ENCODE measurements around the gene PDE9A.
"Not testable (repeated sequence)": the region's sequence is repeated elsewhere in the genome, so short reads cannot be mapped to it uniquely, and the experiment has no call there.

The PDE9A gene

DNA sequence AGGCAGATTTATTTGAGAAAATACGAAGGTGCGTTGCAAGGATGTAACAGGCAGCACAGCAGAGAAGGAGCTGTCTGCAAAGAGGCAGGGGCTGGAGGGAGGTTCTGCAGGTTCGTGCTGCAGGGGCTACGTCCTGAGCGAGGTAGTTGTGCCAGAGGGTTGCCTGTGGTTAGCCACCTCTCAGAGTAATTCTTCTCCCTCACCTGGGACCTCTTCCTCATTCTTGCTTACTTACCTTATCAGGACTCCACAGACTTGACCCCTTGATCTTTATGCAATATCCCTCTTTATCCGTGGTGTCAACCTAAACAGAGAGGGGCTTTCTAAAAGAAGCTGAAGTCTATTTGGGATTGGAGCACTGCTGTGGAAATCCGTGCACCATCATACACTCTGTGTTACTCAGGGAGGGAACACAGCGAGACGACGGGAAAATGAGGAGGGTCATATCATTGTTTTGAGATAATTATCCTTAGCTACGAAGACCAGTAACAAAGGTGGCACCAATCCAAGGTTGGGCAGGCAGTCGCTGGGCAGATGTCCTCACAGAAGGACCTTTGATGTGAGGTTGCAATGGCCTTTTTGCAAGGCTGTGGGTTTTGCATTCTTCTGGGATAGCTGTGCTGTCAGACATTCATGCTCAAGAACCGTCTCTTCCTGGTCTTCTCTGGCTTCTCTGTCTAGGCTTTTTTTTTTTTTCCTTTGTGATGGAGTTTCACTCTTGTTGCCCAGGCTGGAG lies 143.1 kb downstream of the PDE9A start:
- no peak for DNase-seq (ENCODE audit: low read depth in 3 of 3)

DNA sequence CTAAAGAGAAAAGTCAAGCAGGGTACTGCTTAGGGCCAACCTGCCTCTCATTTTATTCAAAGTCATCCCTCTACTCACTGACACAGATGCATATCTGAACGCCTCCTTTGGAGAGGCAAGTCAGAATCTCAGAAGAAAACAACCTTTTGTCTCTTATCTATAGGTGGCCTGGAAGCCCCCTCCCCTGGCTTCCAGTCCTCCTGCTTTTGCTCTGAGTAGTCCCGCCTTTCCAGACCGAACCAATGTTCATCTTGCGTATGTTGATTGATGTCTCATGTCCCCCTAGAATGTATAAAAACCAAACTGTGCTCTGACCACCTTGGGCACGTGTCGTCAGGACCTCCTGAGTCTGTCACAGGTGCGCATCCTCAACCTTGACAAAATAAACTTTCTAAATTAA lies 144.1 kb downstream of the PDE9A start:
- DNase-seq (ENCODE audit: low read depth in 3 of 3): no peak

DNA sequence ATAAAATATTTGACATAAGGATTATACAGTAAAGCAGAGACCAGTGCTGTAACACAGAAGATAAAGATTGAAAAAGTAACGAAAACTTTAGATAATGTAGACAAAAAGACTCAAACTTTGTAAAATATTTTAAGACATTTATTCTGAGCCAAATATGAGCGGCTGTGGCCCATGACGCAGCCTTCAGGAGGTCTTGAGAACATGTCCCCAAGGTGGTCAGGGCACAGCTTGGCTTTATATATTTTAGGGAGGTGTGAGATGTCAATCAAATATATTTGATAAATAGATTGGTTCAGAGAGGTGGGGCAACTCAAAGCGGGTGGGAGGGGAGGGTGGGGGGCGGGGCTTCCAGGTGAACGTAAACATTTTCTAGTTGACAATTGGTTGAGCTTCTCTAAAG lies 144.7 kb downstream of the PDE9A start:
- no peak for DNase-seq (ENCODE audit: low read depth in 3 of 3)

DNA sequence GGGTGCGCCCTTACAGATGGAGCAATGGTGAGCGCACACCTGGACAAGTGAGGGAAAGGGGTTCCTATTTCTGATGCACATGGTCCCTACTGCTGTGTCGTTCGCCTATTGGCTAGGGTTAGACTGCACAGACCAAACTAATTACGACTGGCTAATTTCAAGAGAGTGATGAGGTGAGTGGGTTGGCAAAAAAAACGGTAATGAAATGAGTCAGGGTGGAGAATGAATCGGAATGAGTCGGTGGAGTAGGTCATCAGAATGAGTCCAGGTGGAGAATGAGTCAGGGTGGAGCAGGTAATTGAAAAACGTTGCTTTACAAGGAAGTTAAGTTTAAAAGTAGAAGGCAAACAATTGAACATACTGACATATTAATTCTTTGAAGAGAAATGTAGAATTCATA lies 146.1 kb downstream of the PDE9A start:
- DNase-seq (ENCODE audit: low read depth in 3 of 3): peak in 1 of 3 donors; percentile 3

DNA sequence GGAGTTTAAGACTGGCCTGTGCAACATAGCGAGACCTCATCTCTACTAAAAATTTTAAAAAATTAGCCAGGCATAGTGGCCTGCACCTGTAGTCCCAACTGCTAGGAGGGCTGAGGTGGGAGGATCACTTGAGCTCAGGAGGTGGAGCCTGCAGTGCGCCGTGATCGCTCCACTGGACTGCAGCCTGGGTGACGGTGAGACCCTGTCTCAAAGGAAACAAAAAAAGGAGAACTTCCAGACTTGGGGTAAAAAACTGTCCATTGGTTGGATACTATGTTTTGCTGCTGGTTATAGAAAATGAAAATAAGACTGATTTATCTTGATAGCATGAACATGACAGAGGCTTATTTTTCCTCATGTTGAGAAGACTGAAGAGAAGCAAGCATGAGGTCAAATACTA lies 146.5 kb downstream of the PDE9A start:
- no peak for DNase-seq (ENCODE audit: low read depth in 3 of 3)

DNA sequence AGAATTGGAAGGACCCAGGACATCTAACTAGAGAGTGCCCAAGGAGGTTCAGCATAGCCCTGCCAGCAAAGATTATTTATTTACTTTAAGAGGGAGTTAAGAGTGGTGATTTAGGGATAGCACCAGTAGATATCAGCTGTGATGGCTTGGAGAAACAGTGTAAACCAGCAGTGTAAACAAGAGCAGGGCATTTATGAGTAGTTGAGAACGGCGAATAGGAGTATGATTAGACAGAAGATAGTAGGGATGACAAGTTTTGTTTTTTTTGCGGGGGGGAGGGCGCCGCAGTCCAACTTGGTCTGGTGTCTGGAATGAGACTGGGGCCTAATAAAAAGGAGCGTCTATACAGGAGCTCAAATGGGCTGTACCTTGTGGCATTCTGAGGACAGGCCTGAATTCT lies 148.2 kb downstream of the PDE9A start:
- not testable (repeated sequence) for DNase-seq (ENCODE audit: low read depth in 3 of 3)

DNA sequence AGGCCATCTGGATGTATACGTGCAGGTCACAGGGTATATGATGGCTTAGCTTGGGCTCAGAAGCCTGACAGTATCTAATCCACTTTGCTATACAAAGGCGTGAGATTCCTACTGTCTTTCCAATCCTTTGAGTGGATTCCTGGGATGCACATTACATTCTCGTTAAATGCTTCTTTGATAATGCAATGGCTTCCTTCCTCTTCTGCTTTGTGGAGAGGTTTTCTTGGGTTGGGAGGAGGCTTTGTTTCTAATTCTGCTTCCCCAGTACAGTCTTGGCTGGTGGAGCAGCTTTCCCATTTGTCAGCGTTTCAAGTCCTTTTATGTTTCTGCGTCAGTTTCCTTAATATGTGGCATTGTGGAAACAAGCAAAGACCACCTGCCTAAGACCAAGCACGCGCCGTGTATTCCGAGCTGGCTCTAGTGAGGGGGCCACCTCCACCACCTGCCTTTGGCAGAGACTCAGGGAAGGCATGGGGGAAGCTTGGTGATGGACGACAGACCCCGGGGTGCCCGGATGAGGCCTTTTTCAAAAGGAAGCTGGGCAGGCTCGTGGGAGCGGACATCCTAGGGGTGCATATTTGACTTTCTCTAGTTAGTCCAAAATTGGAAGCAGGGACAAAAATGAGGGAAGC lies 153.2 kb downstream of the PDE9A start:
- DNase-seq (ENCODE audit: low read depth in 3 of 3): no peak

DNA sequence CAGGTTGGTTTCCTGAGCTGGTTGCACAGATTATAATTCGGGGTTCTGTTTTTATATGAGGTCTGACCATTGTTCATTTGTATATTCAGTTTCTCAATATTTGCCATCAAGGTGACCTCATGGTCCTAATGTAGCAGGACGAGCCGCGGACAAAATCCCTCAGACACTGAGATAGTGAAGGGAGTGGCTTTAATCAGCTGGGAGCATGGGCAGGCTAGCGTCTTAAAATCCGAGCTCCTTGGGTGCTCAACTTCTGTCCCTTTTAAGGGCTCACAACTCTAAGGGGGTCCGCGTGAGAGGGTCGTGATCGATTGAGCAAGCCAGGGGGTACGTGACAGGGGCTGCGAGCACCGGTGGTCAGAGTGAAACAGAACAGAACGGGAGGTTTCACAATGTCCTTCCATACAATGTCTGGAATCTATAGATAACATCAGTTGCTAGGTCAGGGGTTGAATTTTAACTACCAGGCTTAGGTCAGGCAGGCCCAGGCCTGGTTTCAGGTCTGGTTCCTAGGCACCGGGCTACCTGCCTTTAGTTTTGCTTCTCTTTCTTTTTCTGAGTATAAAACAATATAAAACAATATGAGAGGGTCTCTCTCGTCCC lies 154.0 kb downstream of the PDE9A start:
- DNase-seq (ENCODE audit: low read depth in 3 of 3): not testable (repeated sequence)

DNA sequence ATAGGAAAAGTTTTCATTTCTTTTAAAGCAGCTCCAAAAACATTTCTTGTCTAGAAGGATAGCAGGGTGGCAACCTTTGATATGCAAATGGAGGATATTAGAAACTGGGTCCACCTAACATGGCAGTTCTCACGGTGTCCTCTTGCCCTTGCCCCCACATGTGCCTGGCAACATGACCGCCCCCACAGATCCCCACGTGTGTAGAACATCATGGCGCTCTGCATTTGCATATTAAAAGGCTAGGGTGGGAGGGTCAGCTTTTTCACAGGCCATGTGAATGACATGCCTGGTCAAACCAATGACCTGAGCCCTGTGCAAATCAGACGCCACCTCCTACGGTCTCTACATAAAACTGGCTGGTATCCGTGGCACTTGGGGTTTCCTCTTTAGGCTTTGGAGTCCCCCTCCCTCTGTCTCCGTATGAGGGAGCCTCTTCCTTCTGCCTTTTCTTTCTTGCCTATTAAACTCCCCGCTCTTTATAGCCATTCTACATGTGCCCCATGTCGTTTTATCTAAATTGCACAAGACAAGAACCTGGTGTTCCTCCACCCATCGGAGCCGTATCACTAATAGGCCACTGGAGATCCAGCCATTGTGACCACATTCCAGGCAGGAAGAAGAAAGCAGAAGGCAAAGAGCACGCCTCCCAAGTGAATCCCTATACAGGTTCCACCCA lies 154.7 kb downstream of the PDE9A start:
- DNase-seq (ENCODE audit: low read depth in 3 of 3): no peak

DNA sequence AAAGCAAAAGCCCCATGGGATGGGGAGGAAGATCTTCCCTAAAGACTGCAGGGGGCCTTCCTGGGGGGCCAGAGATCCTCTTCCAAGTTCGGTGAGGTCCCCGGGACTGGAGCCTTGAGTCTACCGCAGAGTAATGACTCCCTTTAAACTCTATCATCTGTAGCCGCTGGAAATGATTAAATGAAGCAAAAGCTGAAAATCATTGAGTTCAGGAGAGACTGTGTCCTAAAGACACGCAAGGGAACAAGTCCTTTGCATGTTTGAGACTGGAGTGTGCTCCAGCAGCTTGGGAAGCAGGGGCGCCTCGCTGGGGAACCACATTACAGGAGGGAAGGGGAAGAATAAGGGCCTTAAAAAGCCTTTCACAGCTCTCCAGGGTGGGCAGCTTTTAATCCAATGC lies 155.8 kb downstream of the PDE9A start:
- no peak for DNase-seq (ENCODE audit: low read depth in 3 of 3)

DNA sequence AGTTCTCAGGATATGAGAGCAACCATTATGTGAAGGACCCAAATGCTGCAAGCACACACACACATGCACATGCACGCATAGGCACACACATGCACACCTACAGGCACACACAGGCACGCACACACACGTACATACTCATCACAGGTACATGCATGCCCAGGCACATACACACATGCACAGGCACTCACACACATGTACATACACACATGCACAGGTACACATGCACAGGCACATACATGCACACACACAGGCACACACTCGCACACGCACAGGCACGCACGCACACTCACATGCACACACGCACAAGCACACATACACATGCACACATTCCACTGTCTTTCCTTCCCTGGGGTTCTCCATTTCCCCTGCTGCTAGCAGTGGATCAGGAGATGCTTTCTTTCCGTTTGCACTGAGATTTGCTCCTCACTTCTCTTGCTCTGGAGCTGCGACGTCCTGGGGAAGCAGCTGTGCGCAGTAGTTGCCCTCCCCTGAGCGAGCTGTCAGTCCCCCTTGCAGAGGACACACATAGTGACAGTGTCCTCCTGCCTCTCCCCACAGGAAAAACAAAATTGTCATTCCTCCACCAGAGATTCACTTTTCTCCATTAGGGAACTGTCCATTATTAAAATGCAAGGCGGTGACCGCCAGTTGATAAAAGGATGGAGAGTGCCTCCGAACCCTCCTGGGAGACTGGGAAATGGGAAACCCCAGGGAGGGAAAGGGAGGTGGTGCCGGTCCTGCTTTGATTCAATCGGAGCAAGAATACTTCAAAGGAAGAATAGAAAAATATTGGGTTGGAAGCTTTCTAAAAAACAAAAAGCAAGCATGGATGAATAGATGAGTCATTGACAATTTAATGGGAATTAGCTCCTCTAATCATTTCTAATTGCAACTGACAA lies 156.4 kb downstream of the PDE9A start:
- no peak for DNase-seq (ENCODE audit: low read depth in 3 of 3)

DNA sequence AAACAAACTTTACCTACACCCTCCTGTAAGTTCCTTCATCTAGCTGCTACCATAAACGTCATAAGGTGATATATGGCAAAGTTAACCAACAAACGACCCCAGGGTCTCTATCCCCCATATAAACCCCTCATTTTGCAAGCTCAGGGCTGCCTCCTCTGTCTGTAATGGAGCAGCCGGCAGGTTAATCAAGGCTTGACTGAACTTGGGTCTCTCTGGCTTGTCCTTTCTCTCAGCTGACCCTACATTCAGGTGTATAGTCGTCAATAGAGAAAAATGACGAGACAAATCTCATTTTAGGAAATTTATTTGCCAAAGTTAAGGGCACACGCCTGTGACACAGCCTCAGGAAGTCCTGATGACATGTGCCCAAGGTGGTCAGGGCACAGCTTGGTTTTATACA lies 158.5 kb downstream of the PDE9A start:
- no peak for DNase-seq (ENCODE audit: low read depth in 3 of 3)

DNA sequence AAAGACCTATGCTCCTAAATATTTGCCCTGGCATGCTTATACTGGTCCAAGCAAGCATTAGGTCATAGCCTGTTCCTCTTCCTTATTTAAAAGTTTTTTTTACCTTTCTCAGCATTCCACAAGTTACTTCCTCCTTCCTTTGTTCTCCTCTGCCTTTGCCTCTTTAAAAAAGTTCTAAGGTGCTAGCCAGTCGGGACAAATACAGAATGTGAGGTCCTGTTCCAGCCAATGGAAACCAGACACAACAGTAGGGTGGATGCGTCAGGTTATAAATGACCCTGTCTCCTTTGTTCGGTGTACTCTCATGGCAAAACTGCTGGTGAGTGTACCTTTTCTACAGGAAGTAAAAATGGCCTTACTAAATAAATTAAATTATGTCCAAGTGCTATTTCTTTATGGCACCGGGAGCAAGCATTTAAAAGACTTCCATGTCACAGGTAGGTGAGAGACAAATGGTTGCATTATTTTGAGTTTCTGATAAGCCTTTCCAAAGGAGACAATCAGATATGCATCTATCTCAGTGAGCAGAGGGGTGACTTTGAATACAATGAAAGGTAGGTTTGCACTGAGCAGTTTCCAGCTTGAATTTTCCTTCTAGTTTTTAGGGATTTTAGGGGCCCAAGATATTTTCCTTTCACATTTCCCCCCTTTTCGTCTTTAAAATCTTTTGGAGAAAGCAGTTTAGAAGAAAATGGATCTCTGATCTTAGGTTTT lies 159.3 kb downstream of the PDE9A start:
- not testable (repeated sequence) for DNase-seq (ENCODE audit: low read depth in 3 of 3)

DNA sequence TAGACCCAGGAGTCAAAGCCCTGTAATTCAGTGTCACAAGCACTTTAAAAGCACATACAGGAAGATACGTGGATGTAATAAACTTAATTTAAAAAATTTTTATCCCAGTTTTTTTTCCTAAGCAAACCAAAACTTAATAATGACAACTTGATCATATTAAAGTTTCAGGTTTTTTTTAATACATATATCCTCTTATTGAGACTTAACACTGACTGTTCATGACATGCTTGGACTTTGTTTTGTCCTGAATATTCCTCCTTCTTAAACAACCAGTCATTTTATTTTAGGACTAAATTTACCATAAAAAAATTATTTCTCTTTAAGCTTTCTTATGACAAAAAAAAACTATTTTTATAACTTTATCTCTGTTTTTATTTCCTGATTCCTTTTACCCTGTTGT lies 161.8 kb downstream of the PDE9A start:
- DNase-seq (ENCODE audit: low read depth in 3 of 3): no peak

DNA sequence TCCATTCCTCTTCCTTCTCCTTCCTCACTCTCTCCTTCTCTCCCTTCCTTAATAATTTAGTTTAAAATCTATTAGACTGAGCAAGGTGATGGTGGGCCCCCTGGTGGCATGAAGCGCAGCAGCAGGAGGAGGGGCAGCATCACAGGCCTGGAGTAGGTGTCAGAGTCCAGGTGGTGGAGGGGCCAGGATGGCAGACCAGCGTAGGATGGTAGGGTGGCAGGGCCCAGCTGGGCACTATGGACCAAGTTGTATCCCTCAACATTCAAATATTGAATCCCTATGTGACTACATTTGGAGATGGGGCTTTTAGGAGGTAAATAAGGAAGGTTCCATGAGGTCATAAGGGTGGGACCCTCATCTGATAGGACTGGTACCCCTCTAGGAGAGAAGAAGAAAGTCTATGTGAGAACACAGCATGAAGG lies 164.9 kb downstream of the PDE9A start:
- peak in 2 of 3 donors; percentile 46 to 49 for DNase-seq (ENCODE audit: low read depth in 3 of 3)

DNA sequence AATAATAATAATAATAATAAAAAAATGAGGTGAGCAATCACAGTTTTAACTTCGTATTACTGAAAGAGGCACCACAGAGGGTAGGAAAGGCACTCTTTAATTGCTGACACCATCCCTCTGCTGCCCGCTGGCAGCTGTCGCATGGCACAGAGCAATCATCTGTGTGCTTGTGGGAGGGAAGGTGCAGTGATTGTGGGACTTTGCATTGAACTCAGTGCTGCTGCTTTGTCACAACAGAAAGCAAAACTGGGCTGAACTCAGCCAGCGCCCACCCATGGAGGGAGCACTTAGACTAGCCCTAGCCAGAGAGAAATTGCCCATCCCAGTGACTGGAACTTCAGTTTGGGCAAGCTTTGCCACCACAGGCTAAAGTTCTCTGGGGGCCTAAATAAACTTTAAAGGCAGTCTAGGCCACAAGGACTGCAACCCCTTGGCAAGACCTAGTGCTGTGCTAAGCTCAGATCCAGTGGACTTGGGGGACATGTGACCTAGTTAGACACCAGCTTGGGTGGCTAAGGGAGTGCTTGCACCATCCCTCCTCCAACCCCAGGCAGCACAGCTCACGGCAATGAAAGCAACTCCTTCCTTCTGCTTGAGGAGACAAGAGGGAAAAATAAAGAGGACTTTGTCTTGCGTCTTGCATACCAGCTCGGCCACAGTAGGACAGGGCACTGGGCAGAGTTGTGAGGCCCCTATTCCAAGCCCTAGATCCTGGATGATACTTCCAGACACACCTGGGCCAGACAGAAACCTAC lies 166.6 kb downstream of the PDE9A start:
- no peak for DNase-seq (ENCODE audit: low read depth in 3 of 3)

DNA sequence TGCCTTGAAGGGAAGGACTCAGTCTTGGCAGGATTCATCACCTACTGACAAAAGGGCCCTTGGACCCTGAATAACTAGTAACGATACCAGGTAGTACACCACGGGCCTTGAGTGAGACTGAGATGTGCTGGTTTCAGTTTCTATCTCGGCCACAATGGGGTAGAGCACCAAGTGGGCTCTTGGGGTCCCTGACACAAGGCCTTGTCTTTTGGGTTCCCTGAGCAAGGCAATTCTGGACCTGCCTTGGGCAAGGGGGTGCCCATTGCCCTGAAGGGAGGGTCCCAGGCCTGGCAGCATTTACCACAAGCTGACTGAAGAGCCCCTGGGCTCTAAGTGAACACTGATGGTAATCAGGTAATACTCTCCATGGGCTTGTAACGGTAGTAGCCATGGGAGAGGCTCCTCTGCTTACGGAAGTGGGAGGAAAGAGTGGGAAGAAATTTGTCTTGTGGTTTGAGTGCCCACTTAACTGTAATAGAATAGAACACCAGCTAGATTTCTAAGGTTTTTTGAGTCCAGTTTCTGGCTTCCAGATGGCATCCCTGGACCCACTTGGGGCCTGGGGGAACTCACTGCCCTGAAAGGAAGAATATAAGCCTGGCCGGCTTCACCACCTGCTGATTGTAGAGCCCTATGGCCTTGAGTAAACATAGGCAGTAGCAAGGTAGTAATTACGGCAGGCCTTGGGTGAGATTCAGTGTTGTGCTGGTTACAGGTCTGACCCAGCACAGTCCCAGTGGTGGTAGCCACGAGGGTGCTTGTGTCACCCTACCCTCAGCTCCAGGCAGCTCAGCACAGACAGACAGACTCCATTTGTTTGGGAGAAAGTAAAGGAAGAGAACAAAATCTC lies 167.4 kb downstream of the PDE9A start:
- DNase-seq (ENCODE audit: low read depth in 3 of 3): no peak

Data from stimulated activated CD4-positive, alpha-beta T cell treated with anti-CD3 and anti-CD28 coated beads, TNF-alpha, amount 100 ng/mL, for 48 hours (primary cell).